GM12878 (cell line): ENCODE measurements around the gene RASAL3. TPM values are rescaled to one million over a fixed set of nuclear protein-coding genes. Genes with fewer than 3 reads are reported as not detected.

Experiments
- ATAC-seq: fragments of 200-7000 bp; cut with Tn5 transposase; 3 replicates; pipeline ENCODE4 v1.9.1; 2020; ENCODE audit warnings: mild to moderate bottlenecking, moderate library complexity
- BruUV-seq: library from RNA; stranded (reverse); fragments of 400-500 nt; replicated peaks from 2 replicates; lab custom pipeline; 2021; lab: Mats Ljungman, UMichigan
- CTCF ChIA-PET: fragments of 300-600 bp; sonication (Branson Sonifier 250); formaldehyde crosslinking; extraction: SDS; loops from one replicate; lab custom pipeline; 2021; ENCODE audit warnings: inconsistent platforms; lab: Yijun Ruan, JAX
- POLR2A ChIA-PET: fragments of 350-600 bp; formaldehyde crosslinking; extraction: SDS; loops from one replicate; lab custom pipeline; 2021; ENCODE audit warnings: inconsistent platforms; lab: Charles Lee
- RAD21 ChIA-PET: fragments of 300-600 bp; sonication (Branson Sonifier 250); formaldehyde crosslinking; loops from one replicate; lab custom pipeline; 2023; ENCODE audit warnings: antibody characterized with exemption; ENCODE audit not compliant: unreplicated experiment; lab: Charles Lee
- SMC1A ChIA-PET: fragments of 300-600 bp; sonication (Branson Sonifier 250); formaldehyde crosslinking; loops from one replicate; lab custom pipeline; 2023; ENCODE audit not compliant: unreplicated experiment, uncharacterized antibody; lab: Charles Lee
- DNase-seq: peaks from one replicate; pipeline ENCODE4 v3.0.0-alpha.2; 2011; ENCODE audit warnings: low read depth, low spot score
- FAIRE-seq: peaks from 3 replicates; lab custom pipeline; 2011; peaks lifted over from hg19 to GRCh38; lab: Jason Lieb, UNC
- H2AFZ ChIP-seq: 2 replicates; pipeline ENCODE4 v1.6.0; 2011; ENCODE audit warnings: low read depth, low read length, control low read depth; ENCODE audit not compliant: control insufficient read depth
- H3K27ac ChIP-seq: 2 replicates; pipeline ENCODE4 v1.5.1; 2011; ENCODE audit warnings: control low read depth; ENCODE audit not compliant: control insufficient read depth, insufficient read depth
- H3K27me3 ChIP-seq, 2 experiments: replicated peaks in 1 of 2; 2 replicates each; pipeline versions ENCODE4 v1.6.0 to v1.6.1; 2011; ENCODE audit warnings: low read length in 1 of 2; ENCODE audit not compliant: control insufficient read depth in 2 of 2, insufficient read depth in 2 of 2
- H3K36me3 ChIP-seq, 2 experiments: 2 replicates each; pipeline ENCODE4 v1.5.1; 2011; ENCODE audit warnings: low read length in 1 of 2; ENCODE audit not compliant: control insufficient read depth in 2 of 2, insufficient read depth in 2 of 2
- H3K4me1 ChIP-seq: 2 replicates; pipeline ENCODE4 v1.6.1; 2011; ENCODE audit warnings: mild to moderate bottlenecking, low read length, moderate library complexity, mixed read lengths; ENCODE audit not compliant: control insufficient read depth, insufficient read depth
- H3K4me2 ChIP-seq: 2 replicates; pipeline ENCODE4 v1.6.0; 2011; ENCODE audit warnings: control low read depth; ENCODE audit not compliant: control insufficient read depth, insufficient read depth
- H3K4me3 ChIP-seq: fragments of 200-600 bp; sonication (generic); 2 replicates; pipeline ENCODE4 v1.5.1; 2016
- H3K79me2 ChIP-seq: 2 replicates; pipeline ENCODE4 v1.6.0; 2011; ENCODE audit warnings: low read length; ENCODE audit not compliant: control insufficient read depth, insufficient read depth
- H3K9ac ChIP-seq: 2 replicates; pipeline ENCODE4 v1.8.0; 2011; ENCODE audit warnings: low read length, control low read depth, mixed read lengths; ENCODE audit not compliant: control insufficient read depth, insufficient read depth
- H3K9me3 ChIP-seq: replicated peaks from 3 replicates; pipeline ENCODE4 v1.5.1; 2011; ENCODE audit warnings: mild to moderate bottlenecking, low read length; ENCODE audit not compliant: control insufficient read depth, insufficient read depth
- H4K20me1 ChIP-seq: 2 replicates; pipeline ENCODE4 v1.6.0; 2011; ENCODE audit not compliant: control insufficient read depth, insufficient read depth
- CHD2 ChIP-seq: IDR thresholded peaks from 2 replicates; pipeline ENCODE4 v1.6.1; 2011; ENCODE audit warnings: low read depth, low read length, improper control_type of control experiment, borderline replicate concordance
- E2F8 ChIP-seq: fragments of 450-650 bp; IDR thresholded peaks from 2 replicates; pipeline ENCODE4 v1.6.1; 2018; ENCODE audit warnings: mild to moderate bottlenecking, low read depth, moderate library complexity; ENCODE audit not compliant: partially characterized antibody
- POLR2A ChIP-seq: IDR thresholded peaks from 2 replicates; pipeline ENCODE4 v1.6.1; 2011; ENCODE audit warnings: low read depth, mild to moderate bottlenecking, low read length
- RBBP5 ChIP-seq: fragments of 200-600 bp; sonication (generic); conservative IDR thresholded peaks from 2 replicates; pipeline ENCODE4 v1.6.1; 2016
- RELB ChIP-seq: fragments of 450-650 bp; IDR thresholded peaks from 2 replicates; pipeline ENCODE4 v1.6.1; 2017; ENCODE audit warnings: low read depth, mild to moderate bottlenecking, moderate library complexity
- SUZ12 ChIP-seq: fragments of 200-600 bp; sonication (generic); IDR thresholded peaks from one replicate; pipeline ENCODE4 v1.6.1; 2018; ENCODE audit warnings: antibody characterized with exemption, mild to moderate bottlenecking; ENCODE audit not compliant: unreplicated experiment
- TAF1 ChIP-seq: IDR thresholded peaks from 2 replicates; pipeline ENCODE4 v1.6.1; 2011; ENCODE audit warnings: mild to moderate bottlenecking, low read depth, low read length, borderline replicate concordance
- TARDBP ChIP-seq: IDR thresholded peaks from 2 replicates; pipeline ENCODE4 v1.6.1; 2016; ENCODE audit warnings: borderline replicate concordance
- TBL1XR1 ChIP-seq: IDR thresholded peaks from 2 replicates; pipeline ENCODE4 v1.6.1; 2012; ENCODE audit warnings: low read depth, low read length, improper control_type of control experiment
- TCF12 ChIP-seq: IDR thresholded peaks from 2 replicates; pipeline ENCODE4 v1.6.1; 2011; ENCODE audit warnings: low read depth, mild to moderate bottlenecking, low read length
- ZBED1 ChIP-seq: IDR thresholded peaks from 2 replicates; pipeline ENCODE4 v1.6.1; 2016; ENCODE audit warnings: borderline replicate concordance
- WGBS: methylation state at CpG from one replicate; pipeline ENCODE4 v1.1.6; 2016; ENCODE audit warnings: low lambda C conversion rate; ENCODE audit not compliant: insufficient replicate concordance, insufficient coverage; ENCODE audit errors: missing lambda C conversion rate; 5-methylcytosine and 5-hydroxymethylcytosine counted together
- in situ Hi-C: fragments of 300-500 bp; cut with MboI; formaldehyde crosslinking; loops from 9 replicates; pipeline ENCODE4 v1.14.3; 2018; ENCODE audit warnings: mixed read lengths
- intact Hi-C: fragments of 100-400 bp; cut with micrococcal nuclease; formaldehyde crosslinking; loops from one replicate; pipeline ENCODE4 v1.14.2; 2022; ENCODE audit not compliant: unreplicated experiment
- polyA plus RNA-seq, 11 experiments: library from polyadenylated mRNA; depleted of rRNA in 4 of 11; unstranded in 6 of 11; stranded (reverse) in 5 of 11; fragments of >200 nt; fragmentation: Nextera tagmentation in 4 of 11; fragmentation: Illumina TruSeq in 1 of 11; extraction: Ambion mirVana in 4 of 11; extraction: Trizol in 1 of 11; gene quantifications; 1 replicate in 1 of 11; 2 replicates in 10 of 11; pipeline versions ENCODE4 v1.2.1 to v1.2.3, GENCODE V29; 2011 to 2016; ENCODE audit warnings: inconsistent platforms in 2 of 11, missing spikeins in 2 of 11, low read depth in 1 of 11
- total RNA-seq, 4 experiments: library from RNA; depleted of rRNA in 3 of 4; stranded (reverse); fragments of >200 nt in 3 of 4; fragmentation: Illumina TruSeq in 1 of 4; extraction: Trizol in 1 of 4; gene quantifications; 2 replicates each; pipeline versions ENCODE4 v1.2.1 to v1.2.3, GENCODE V29; 2013 to 2021

RASAL3 gene
- total and polyA plus RNA-seq, 10 of the 15 experiments (the other 5 are each of a cell fraction or from before 2014, with no cell fraction given): 1.7 to 81.3 (median 23.2) TPM

GRCh38 chr19:15417699-15418098, 46.6 kb downstream of the RASAL3 start:
- ChIA-PET POLR2A (interaction anchor here (1.1 to 2.7 kb wide), 2 partner anchors 11 to 38 kb away, joined by 4 to 19 read pairs; partner anchors contain the start of gene AKAP8), RAD21 (interaction anchor here (0.7 to 2.6 kb wide), 4 partner anchors 13 to 138 kb away, joined by 3 to 31 read pairs (median 4); partner anchors contain the start of gene AKAP8), CTCF (interaction anchor here (1.0 to 6.1 kb wide), 6 partner anchors 46 to 241 kb away, joined by 3 to 85 read pairs (median 9); no protein-coding TSS in a partner anchor), SMC1A (interaction anchor here (1.4 to 4.4 kb wide), 3 partner anchors 39 to 126 kb away, joined by 3 to 34 read pairs (median 26); partner anchors contain the start of genes AKAP8 and RASAL3)
- Histone ChIP-seq H3K4me2 (peak overlapping the region; percentile 97), H3K4me3 (peak overlapping the region; percentile 98), H2AFZ (no peak overlapping the region), H3K27ac (peak overlapping the region; percentile 88), H4K20me1 (0 out of 2 replicates have a peak, but pooled peaks cover 3% of the 10 kb centered on the region), H3K9ac (peak overlapping the region; percentile 97), H3K9me3 (no peaks in the 10 kb centered on the region), H3K79me2 (peaks cover 52% of the 10 kb centered on the region), H3K27me3 (no peaks in the 10 kb centered on the region), H3K4me1 (peaks cover 8% of the 10 kb centered on the region), H3K36me3 (peaks cover 4 to 12% of the 10 kb centered on the region in 2 experiments)
- intact Hi-C loops: loop anchor here (2.0 to 10.0 kb wide), 3 partner anchors 15 to 241 kb away; partner anchors contain the start of gene RASAL3
- TF ChIP-seq SUZ12 (no peak), RBBP5 (no peak), POLR2A (peak; percentile 23; the same call in 1 of the 2 replicates)
- DNase-seq (no peak), ATAC-seq (no peak), FAIRE-seq (no peak)
- WGBS: 6% methylated on average over 9 of the region's 9 CpGs
- BruUV-seq: TSS peak; percentile 59
- in situ Hi-C loops: no loop called here

- Histone ChIP-seq H3K27me3 (no peaks in the 10 kb centered on the region), H3K9ac (peak overlapping the region; percentile 27; the same call in 1 of the 2 replicates), H4K20me1 (0 out of 2 replicates have a peak, but pooled peaks cover 3% of the 10 kb centered on the region), H3K79me2 (peaks cover 51% of the 10 kb centered on the region), H2AFZ (no peak overlapping the region), H3K4me2 (no peak overlapping the region), H3K36me3 (peaks cover 4 to 22% of the 10 kb centered on the region in 2 experiments), H3K9me3 (no peaks in the 10 kb centered on the region), H3K4me1 (peaks cover 8% of the 10 kb centered on the region), H3K27ac (no peak overlapping the region), H3K4me3 (peak overlapping the region; percentile 10; the same call in 1 of the 2 replicates)
- in situ Hi-C loops (no loop called here), intact Hi-C loops (loop anchor here (10.0 kb wide), 1 partner anchor 52 kb away; the partner anchor contains the start of gene RASAL3)
- DNase-seq (no peak), ATAC-seq (no peak), FAIRE-seq (no peak)
- ChIA-PET CTCF (interaction anchor here (0.5 to 0.6 kb wide), 2 partner anchors 52 to 114 kb away, joined by 3 read pairs; no protein-coding TSS in a partner anchor), SMC1A (interaction anchor here (1.6 kb wide), 1 partner anchor 133 kb away, joined by 3 read pairs; no protein-coding TSS in a partner anchor), RAD21 (no interaction called here), POLR2A (interaction anchor here (1.3 kb wide), 1 partner anchor 34 kb away, joined by 5 read pairs; the partner anchor contains the start of gene AKAP8)
- 80% methylated on average over 4 of the region's 4 CpGs for WGBS
- BruUV-seq: no TSS peak
- TF ChIP-seq TBL1XR1 (no peak), TCF12 (no peak), TAF1 (no peak), TARDBP (no peak), RELB (no peak), ZBED1 (no peak), E2F8 (no peak), CHD2 (no peak)
These were observed 51.5 kb downstream of the RASAL3 start for GRCh38 chr19:15412832-15413231.
